OCI-LY7 (cell line): ENCODE results near the gene IST1.

ENCODE experiments used
- CTCF ChIP-seq: fragments of 200-600 bp; sonication (generic); conservative IDR thresholded peaks from 2 replicates; pipeline ENCODE4 v1.5.1; 2014; ENCODE audit warnings: mild to moderate bottlenecking, antibody characterized with exemption, low read length, moderate library complexity, mixed read lengths
- EZH2phosphoT487 ChIP-seq: fragments of 200-600 bp; sonication (generic); IDR thresholded peaks from 2 replicates; pipeline ENCODE4 v1.6.1; 2018; ENCODE audit warnings: low read depth, borderline replicate concordance, mild to moderate bottlenecking, mixed run types, antibody characterized with exemption, low read length, moderate library complexity, mixed read lengths

- TF ChIP-seq CTCF (no peak), EZH2phosphoT487 (no peak)
These were observed 28.8 kb downstream of the IST1 start for GRCh38 chr16:71923941-71924690.
